Spleen (tissue), 11 donors: ENCODE results near the gene DHRS11. TPM values are rescaled to one million over a fixed set of nuclear protein-coding genes. Genes with fewer than 3 reads are reported as not detected.

Source experiments
- DNase-seq: peaks from one replicate; pipeline ENCODE4 v3.0.0-alpha.2; 2020
- H3K27ac ChIP-seq, 8 donors: fragments of 200-600 bp; sonication (generic) in 7 of 8; 1 replicate in 4 of 8; 2 replicates in 4 of 8; pipeline versions ENCODE4 v1.5.0 to v1.8.0; 2016 to 2021; ENCODE audit warnings: inconsistent platforms in 4 of 8, mild to moderate bottlenecking in 4 of 8, moderate library complexity in 1 of 8
- H3K27me3 ChIP-seq, 7 donors: fragments of 200-600 bp; sonication (generic) in 6 of 7; replicated peaks in 1 of 7; 1 replicate in 4 of 7; 2 replicates in 3 of 7; pipeline versions ENCODE4 v1.5.0 to v1.8.0; 2016 to 2021; ENCODE audit warnings: inconsistent platforms in 3 of 7, mild to moderate bottlenecking in 1 of 7
- H3K36me3 ChIP-seq, 6 donors: fragments of 200-600 bp; sonication (generic) in 5 of 6; 1 replicate in 4 of 6; 2 replicates in 2 of 6; pipeline versions ENCODE4 v1.5.0 to v1.8.0; 2016 to 2021; ENCODE audit warnings: inconsistent platforms in 2 of 6
- H3K4me1 ChIP-seq, 6 donors: fragments of 200-600 bp; sonication (generic) in 5 of 6; 1 replicate in 3 of 6; 2 replicates in 3 of 6; pipeline versions ENCODE4 v1.5.0 to v1.8.0; 2016 to 2021; ENCODE audit warnings: inconsistent platforms in 3 of 6
- H3K4me3 ChIP-seq, 8 donors: fragments of 200-600 bp; sonication (generic) in 7 of 8; 1 replicate in 4 of 8; 2 replicates in 4 of 8; pipeline versions ENCODE4 v1.5.0 to v1.8.0; 2016 to 2021; ENCODE audit warnings: inconsistent platforms in 4 of 8, mild to moderate bottlenecking in 4 of 8, moderate library complexity in 2 of 8
- H3K9me3 ChIP-seq, 8 donors: fragments of 200-600 bp; sonication (generic) in 7 of 8; 1 replicate in 4 of 8; 2 replicates in 4 of 8; pipeline versions ENCODE4 v1.5.0 to v1.8.0; 2016 to 2021; ENCODE audit warnings: inconsistent platforms in 4 of 8
- CTCF ChIP-seq, 11 experiments: fragments of 200-600 bp in 7 of 11; fragments of 450-650 bp in 4 of 11; sonication (generic) in 4 of 11; IDR thresholded peaks in 8 of 11; conservative IDR thresholded peaks in 3 of 11; 1 replicate in 7 of 11; 2 replicates in 4 of 11; pipeline versions ENCODE4 v1.4.0 to v1.8.0; 2016 to 2021; ENCODE audit warnings: antibody characterized with exemption in 11 of 11, inconsistent platforms in 4 of 11, mild to moderate bottlenecking in 1 of 11
- POLR2A ChIP-seq, 3 donors: fragments of 450-650 bp; IDR thresholded peaks; one replicate each; pipeline ENCODE4 v1.5.1; 2017; ENCODE audit warnings: antibody characterized with exemption in 3 of 3, mild to moderate bottlenecking in 1 of 3
- POLR2AphosphoS5 ChIP-seq, 3 donors: sonication (generic); formaldehyde crosslinking; IDR thresholded peaks; one replicate each; pipeline ENCODE4 v1.5.1; 2017; ENCODE audit warnings: antibody characterized with exemption in 3 of 3
- WGBS, 5 donors: extraction: QIAGEN DNeasy Blood & Tissue Kit in 3 of 5; methylation state at CpG; one replicate each; pipeline versions ENCODE4 v1.1.5 to v1.1.7; 2013 to 2018; 5-methylcytosine and 5-hydroxymethylcytosine counted together
- intact Hi-C: fragments of 100-400 bp; cut with DNase I; formaldehyde crosslinking; loops from one replicate; pipeline ENCODE4 v1.15.0; 2023; ENCODE audit warnings: low total_unique reads
- polyA plus RNA-seq, 3 donors: library from polyadenylated mRNA; stranded (reverse); fragments of 200-250 nt; gene quantifications; one replicate each; pipeline ENCODE4 v1.2.1, GENCODE V29; 2013
- total RNA-seq, 7 donors: library from RNA; depleted of rRNA in 3 of 7; stranded (reverse); fragments of >200 nt in 3 of 7; fragmentation: NEBNext Ultra II Directional in 4 of 7; extraction: Animal tissue kit (Norgen Biotek cat#: 25700) in 4 of 7; gene quantifications; one replicate each; pipeline versions ENCODE4 v1.1.0 to v1.2.1, GENCODE V29; 2016 to 2021
- donor health status: healthy with polysubstance abuse.
- donor health status: DM: no; HTN: no; CAD: no; lungs with moderate emphysema.
- donor health status: DM: no; HTN: no; CAD: no.
- donor health status: Bipolar disorder and iron deficiency.
- donor health status: healthy.
- donor health status: DM: no; HTN: no; CAD: no.
- donor health status: DM: yes; HTN: yes; CAD: no.

The DHRS11 gene
- total and polyA plus RNA-seq, 10 donors: 3.9 to 7.8 (median 4.9) TPM

GRCh38 chr17:36566081-36566480, 25.6 kb upstream of the DHRS11 start:
- 91 to 98% (median 93%) methylated on average over 4 of the region's 4 CpGs for WGBS, 5 donors
- H3K27ac ChIP-seq: no peak overlapping the region
- no peaks in the 10 kb centered on the region for H3K27me3 ChIP-seq
- peaks cover 0 to 43% (median 0%) of the 10 kb centered on the region in 6 donors for H3K4me1 ChIP-seq
- no peak overlapping the region for H3K4me3 ChIP-seq
- no peak for DNase-seq
- H3K9me3 ChIP-seq: no peaks in the 10 kb centered on the region
- H3K36me3 ChIP-seq: peaks cover 9 to 100% (median 90%) of the 10 kb centered on the region in 6 donors
- intact Hi-C loops: no loop called here
- TF ChIP-seq POLR2AphosphoS5 (IDR thresholded peaks at IDR 0.05) (no peak), CTCF (IDR thresholded peaks at IDR 0.05 in 8 of 11, conservative IDR thresholded peaks at IDR 0.05 in 3 of 11) (no peak), POLR2A (IDR thresholded peaks at IDR 0.05) (no peak)

- no peaks in the 10 kb centered on the region for H3K27me3 ChIP-seq
- no peak for DNase-seq
- no peaks in the 10 kb centered on the region for H3K9me3 ChIP-seq
- H3K4me3 ChIP-seq: no peak overlapping the region
- H3K4me1 ChIP-seq: peaks cover 0 to 29% (median 0%) of the 10 kb centered on the region in 6 donors
- no peak overlapping the region for H3K27ac ChIP-seq
- intact Hi-C loops: no loop called here
- H3K36me3 ChIP-seq: peaks cover 3 to 95% (median 75%) of the 10 kb centered on the region in 6 donors
- WGBS, 5 donors: 94 to 97% (median 95%) methylated on average over 11 to 12 of the region's 12 CpGs
- TF ChIP-seq POLR2AphosphoS5 (IDR thresholded peaks at IDR 0.05) (peak in 1 of 3 donors; percentile 68), CTCF (IDR thresholded peaks at IDR 0.05 in 8 of 11, conservative IDR thresholded peaks at IDR 0.05 in 3 of 11) (no peak)
These were observed 16.7 kb upstream of the DHRS11 start for GRCh38 chr17:36575028-36575427.

- H3K4me1 ChIP-seq: peaks cover 0 to 29% (median 0%) of the 10 kb centered on the region in 6 donors
- H3K9me3 ChIP-seq: no peaks in the 10 kb centered on the region
- no peak overlapping the region for H3K4me3 ChIP-seq
- no peak for TF ChIP-seq CTCF (IDR thresholded peaks at IDR 0.05 in 8 of 11, conservative IDR thresholded peaks at IDR 0.05 in 3 of 11)
- TF ChIP-seq POLR2AphosphoS5 (IDR thresholded peaks at IDR 0.05): no peak
- TF ChIP-seq POLR2A (IDR thresholded peaks at IDR 0.05): no peak
- no peaks in the 10 kb centered on the region for H3K27me3 ChIP-seq
- intact Hi-C loops: no loop called here
- H3K36me3 ChIP-seq: peaks cover 3 to 95% (median 74%) of the 10 kb centered on the region in 6 donors
- no peak overlapping the region for H3K27ac ChIP-seq
- no peak for DNase-seq
- 90 to 98% (median 93%) methylated on average over 2 of the region's 2 CpGs for WGBS, 5 donors
These were observed 14.9 kb upstream of the DHRS11 start for GRCh38 chr17:36576793-36577192.

- Histone ChIP-seq H3K4me1 (peaks cover 0 to 17% (median 0%) of the 10 kb centered on the region in 6 donors), H3K36me3 (peaks cover 3 to 95% (median 78%) of the 10 kb centered on the region in 6 donors), H3K9me3 (no peaks in the 10 kb centered on the region), H3K27me3 (no peaks in the 10 kb centered on the region), H3K27ac (no peak overlapping the region), H3K4me3 (no peak overlapping the region)
- intact Hi-C loops: no loop called here
- WGBS, 5 donors: 92 to 96% (median 96%) methylated on average over 2 of the region's 2 CpGs
- DNase-seq: no peak
- no peak for TF ChIP-seq POLR2AphosphoS5 (IDR thresholded peaks at IDR 0.05)
- no peak for TF ChIP-seq CTCF (IDR thresholded peaks at IDR 0.05 in 8 of 11, conservative IDR thresholded peaks at IDR 0.05 in 3 of 11)
- no peak for TF ChIP-seq POLR2A (IDR thresholded peaks at IDR 0.05)
These were observed 13.0 kb upstream of the DHRS11 start for GRCh38 chr17:36578671-36579070.
